PC-9 (cell line): Measurements from ENCODE around the gene RCAN1. TPM values are rescaled to one million over a fixed set of nuclear protein-coding genes. Genes with fewer than 3 reads are reported as not detected.

Source experiments
- Bru-seq: library from RNA; stranded (reverse); fragments of 400-500 nt; gene quantifications from one replicate; lab custom pipeline; 2021; lab: Mats Ljungman, UMichigan
- BruChase-seq, 2 experiments: library from RNA; stranded (reverse); fragments of 400-500 nt; gene quantifications; one replicate each; lab custom pipeline; 2021; lab: Mats Ljungman, UMichigan
- BruUV-seq: library from RNA; stranded (reverse); fragments of 400-500 nt; replicated peaks from 2 replicates; lab custom pipeline; 2021; lab: Mats Ljungman, UMichigan
- CTCF ChIA-PET: fragments of 300-600 bp; sonication (Branson Sonifier 250); formaldehyde crosslinking; loops from one replicate; lab custom pipeline; 2022; ENCODE audit warnings: antibody characterized with exemption; lab: Charles Lee
- POLR2A ChIA-PET: fragments of 300-600 bp; sonication (Branson Sonifier 250); formaldehyde crosslinking; loops from one replicate; lab custom pipeline; 2022; ENCODE audit warnings: antibody characterized with exemption; ENCODE audit not compliant: unreplicated experiment; lab: Charles Lee
- DNase-seq, 2 experiments: peaks; one replicate each; pipeline versions ENCODE4 v3.0.0 to v3.0.0-alpha.2; 2015 to 2022; ENCODE audit warnings: mixed read lengths in 1 of 2
- H2AFZ ChIP-seq: fragments of 200-600 bp; sonication (generic); 2 replicates; pipeline ENCODE4 v1.8.1; 2017; ENCODE audit warnings: antibody characterized with exemption
- H3F3A ChIP-seq: fragments of 200-600 bp; sonication (generic); 2 replicates; pipeline ENCODE4 v1.8.1; 2017; ENCODE audit warnings: antibody characterized with exemption, mild to moderate bottlenecking, low read depth; ENCODE audit not compliant: insufficient read depth
- H3K27ac ChIP-seq: fragments of 200-600 bp; sonication (generic); 2 replicates; pipeline ENCODE4 v1.6.1; 2016; ENCODE audit warnings: mixed run types
- H3K27me3 ChIP-seq: fragments of 200-600 bp; sonication (generic); 2 replicates; pipeline ENCODE4 v1.6.1; 2016; ENCODE audit warnings: low read depth, mixed run types; ENCODE audit not compliant: insufficient read depth
- H3K36me3 ChIP-seq: fragments of 200-600 bp; sonication (generic); 2 replicates; pipeline ENCODE4 v1.6.1; 2016; ENCODE audit warnings: low read depth, mixed run types
- H3K4me1 ChIP-seq: fragments of 200-600 bp; sonication (generic); replicated peaks from 2 replicates; pipeline ENCODE4 v1.6.1; 2016; ENCODE audit warnings: mixed run types; ENCODE audit not compliant: insufficient read depth
- H3K4me2 ChIP-seq: fragments of 200-600 bp; sonication (generic); 2 replicates; pipeline ENCODE4 v1.6.1; 2017; ENCODE audit warnings: mixed run types
- H3K4me3 ChIP-seq: fragments of 200-600 bp; sonication (generic); 2 replicates; pipeline ENCODE4 v1.6.1; 2016; ENCODE audit warnings: mixed run types
- H3K79me2 ChIP-seq: fragments of 200-600 bp; sonication (generic); 2 replicates; pipeline ENCODE4 v1.6.1; 2017; ENCODE audit warnings: low read depth, mixed run types
- H3K9me2 ChIP-seq: fragments of 200-600 bp; sonication (generic); 2 replicates; pipeline ENCODE4 v1.8.1; 2017; ENCODE audit warnings: mild to moderate bottlenecking; ENCODE audit not compliant: insufficient read depth
- H3K9me3 ChIP-seq: fragments of 200-600 bp; sonication (generic); 2 replicates; pipeline ENCODE4 v1.8.1; 2016; ENCODE audit warnings: low read depth; ENCODE audit not compliant: insufficient read depth
- H4K20me1 ChIP-seq: fragments of 200-600 bp; sonication (generic); 2 replicates; pipeline ENCODE4 v1.8.1; 2017; ENCODE audit not compliant: insufficient read depth
- EZH2 ChIP-seq: fragments of 200-600 bp; sonication (generic); IDR thresholded peaks from 2 replicates; pipeline ENCODE4 v1.8.0; 2017; ENCODE audit warnings: antibody characterized with exemption, low read depth
- intact Hi-C: fragments of 100-400 bp; cut with micrococcal nuclease; formaldehyde crosslinking; loops from one replicate; pipeline ENCODE4 v1.10.0; 2022; ENCODE audit not compliant: unreplicated experiment
- long read RNA-seq: library from polyadenylated mRNA; stranded (forward); transcript quantifications from one replicate; pipeline ENCODE4 v2.0.0, GENCODE V29; 2022
- total RNA-seq: library from RNA; stranded (reverse); gene quantifications from 2 replicates; pipeline ENCODE4 v1.2.3, GENCODE V29; 2021
- TF ChIP-seq, protein P1 (sequence below): fragments of 200-600 bp; sonication (generic); conservative IDR thresholded peaks from 2 replicates; pipeline ENCODE4 v1.6.1; 2017; ENCODE audit warnings: mixed run types, antibody characterized with exemption, mild to moderate bottlenecking, moderate library complexity

RCAN1 gene
- total RNA-seq: 6.2 and 7.2 TPM in 2 replicates
- percentile 51 among the genes with signal in this experiment for Bru-seq, nascent RNA
- BruChase-seq, experiment 1, labeled RNA remaining after a 2-hour chase: percentile 56 among the genes with signal in this experiment
- percentile 58 among the genes with signal in this experiment for BruChase-seq, experiment 2, labeled RNA remaining after a 6-hour chase
- long read RNA-seq, transcript RCAN1-202 (4 exons, 2,408 nt): major isoform, 14 of 23 reads
- long read RNA-seq, transcript RCAN1-201 (4 exons, 2,490 nt): minor isoform, 7 of 23 reads
- long read RNA-seq, partial matches to known transcripts: 1 of 23 reads
- long read RNA-seq, other reads (novel, unspliced or antisense): 1 of 23 reads

DNA sequence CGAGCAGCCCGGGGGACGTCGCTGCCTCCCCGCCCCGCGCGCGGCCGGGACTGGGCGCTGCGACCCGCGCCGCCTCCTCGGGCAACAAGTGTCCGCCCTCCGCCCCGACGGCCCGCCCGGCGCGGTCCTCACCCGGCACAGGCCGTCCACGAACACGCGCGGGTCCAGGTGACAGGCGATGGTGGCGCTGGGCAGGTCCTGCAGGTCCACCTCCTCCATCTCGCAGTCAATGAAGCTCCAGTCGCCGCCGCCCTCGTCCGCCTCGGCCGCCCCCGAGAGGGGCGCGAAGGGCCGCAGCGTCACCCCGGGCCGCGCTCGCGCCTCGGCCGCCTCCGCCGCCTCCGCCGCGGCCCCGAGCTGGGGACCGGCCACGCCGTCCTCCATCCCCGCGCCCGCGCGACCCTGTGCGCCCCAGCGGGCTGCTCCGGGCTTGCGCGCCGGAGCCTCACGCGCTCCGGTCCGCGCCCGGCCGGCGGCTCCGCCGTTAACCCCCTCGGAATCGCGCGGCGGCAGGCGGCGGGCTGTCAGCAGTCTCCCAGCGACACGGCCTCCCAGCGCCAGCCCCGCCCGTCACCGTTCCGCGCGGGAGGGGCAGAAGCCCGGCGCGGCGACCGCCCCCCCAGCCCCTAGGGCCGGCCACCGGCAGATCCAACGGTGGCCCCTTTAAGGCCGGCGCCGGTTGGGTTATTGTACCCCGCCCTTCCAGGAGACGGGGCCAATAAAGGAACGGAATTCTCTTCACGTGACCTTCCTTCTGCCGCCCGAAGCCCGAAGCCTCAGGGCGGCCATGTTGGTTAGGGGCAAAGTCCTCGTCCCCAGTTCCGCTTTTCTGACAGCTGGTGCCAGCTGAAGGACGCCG, at the start of gene RCAN1:
Gene RCAN1, minus strand, starts transcription at position 486 of the 859 bp plus-strand sequence. Its CDS starts 102 bp downstream, at position 384.
- Histone ChIP-seq H3K4me2 (peak within 1 kb of the TSS; percentile 97), H3K27me3 (no peaks in the 10 kb centered on the region), H3F3A (no peaks in the 10 kb centered on the region), H3K4me1 (peaks cover 3% of the 10 kb centered on the region; the same call in 1 of the 2 replicates), H3K79me2 (no peaks in the 10 kb centered on the region), H3K4me3 (peak within 1 kb of the TSS; percentile 73), H3K27ac (no peak within 1 kb of the TSS), H3K9me2 (no peaks in the 10 kb centered on the region), H3K9me3 (no peaks in the 10 kb centered on the region), H3K36me3 (no peaks in the 10 kb centered on the region), H2AFZ (peak within 1 kb of the TSS; percentile 87), H4K20me1 (no peaks in the 10 kb centered on the region)
- BruUV-seq: no TSS peak
- TF ChIP-seq, protein P1, sequence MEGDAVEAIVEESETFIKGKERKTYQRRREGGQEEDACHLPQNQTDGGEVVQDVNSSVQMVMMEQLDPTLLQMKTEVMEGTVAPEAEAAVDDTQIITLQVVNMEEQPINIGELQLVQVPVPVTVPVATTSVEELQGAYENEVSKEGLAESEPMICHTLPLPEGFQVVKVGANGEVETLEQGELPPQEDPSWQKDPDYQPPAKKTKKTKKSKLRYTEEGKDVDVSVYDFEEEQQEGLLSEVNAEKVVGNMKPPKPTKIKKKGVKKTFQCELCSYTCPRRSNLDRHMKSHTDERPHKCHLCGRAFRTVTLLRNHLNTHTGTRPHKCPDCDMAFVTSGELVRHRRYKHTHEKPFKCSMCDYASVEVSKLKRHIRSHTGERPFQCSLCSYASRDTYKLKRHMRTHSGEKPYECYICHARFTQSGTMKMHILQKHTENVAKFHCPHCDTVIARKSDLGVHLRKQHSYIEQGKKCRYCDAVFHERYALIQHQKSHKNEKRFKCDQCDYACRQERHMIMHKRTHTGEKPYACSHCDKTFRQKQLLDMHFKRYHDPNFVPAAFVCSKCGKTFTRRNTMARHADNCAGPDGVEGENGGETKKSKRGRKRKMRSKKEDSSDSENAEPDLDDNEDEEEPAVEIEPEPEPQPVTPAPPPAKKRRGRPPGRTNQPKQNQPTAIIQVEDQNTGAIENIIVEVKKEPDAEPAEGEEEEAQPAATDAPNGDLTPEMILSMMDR: no peak
- CTCF ChIA-PET: interaction anchor here (0.6 kb wide), 1 partner anchor 1333 kb away, joined by 18 read pairs; no protein-coding TSS in a partner anchor
- intact Hi-C loops: no loop called here
- POLR2A ChIA-PET: no interaction called here
- DNase-seq: peak; percentile 78 to 82

DNA sequence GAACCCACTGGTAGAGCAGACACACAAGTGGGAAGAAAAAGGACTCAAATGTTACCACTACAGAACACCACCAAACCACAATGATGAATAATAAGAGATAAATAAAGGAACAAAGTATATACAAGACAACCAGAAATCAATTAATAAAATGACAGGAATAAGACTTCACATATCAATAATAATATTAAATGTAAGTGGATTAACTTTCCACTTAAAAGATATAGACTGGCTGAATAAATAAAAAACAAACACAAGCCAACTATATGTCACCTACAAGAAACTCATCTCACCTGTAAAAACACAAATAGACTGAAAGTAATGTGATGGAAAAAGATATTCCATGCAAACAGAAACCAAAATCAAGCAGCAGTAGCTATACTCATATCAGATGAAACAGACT, 46.9 kb upstream of the RCAN1 start:
- Histone ChIP-seq H3K9me2 (no peaks in the 10 kb centered on the region), H3K36me3 (no peaks in the 10 kb centered on the region), H3F3A (no peaks in the 10 kb centered on the region), H3K4me3 (no peak overlapping the region), H3K9me3 (no peaks in the 10 kb centered on the region), H3K4me1 (no peaks in the 10 kb centered on the region), H3K4me2 (no peak overlapping the region), H3K27me3 (no peaks in the 10 kb centered on the region), H2AFZ (no peak overlapping the region), H4K20me1 (no peaks in the 10 kb centered on the region), H3K79me2 (no peaks in the 10 kb centered on the region), H3K27ac (no peak overlapping the region)
- DNase-seq: no peak
- ChIA-PET CTCF (no interaction called here), POLR2A (no interaction called here)
- intact Hi-C loops: no loop called here
- BruUV-seq: no TSS peak
- TF ChIP-seq, protein P1: no peak
- TF ChIP-seq EZH2: no peak

DNA sequence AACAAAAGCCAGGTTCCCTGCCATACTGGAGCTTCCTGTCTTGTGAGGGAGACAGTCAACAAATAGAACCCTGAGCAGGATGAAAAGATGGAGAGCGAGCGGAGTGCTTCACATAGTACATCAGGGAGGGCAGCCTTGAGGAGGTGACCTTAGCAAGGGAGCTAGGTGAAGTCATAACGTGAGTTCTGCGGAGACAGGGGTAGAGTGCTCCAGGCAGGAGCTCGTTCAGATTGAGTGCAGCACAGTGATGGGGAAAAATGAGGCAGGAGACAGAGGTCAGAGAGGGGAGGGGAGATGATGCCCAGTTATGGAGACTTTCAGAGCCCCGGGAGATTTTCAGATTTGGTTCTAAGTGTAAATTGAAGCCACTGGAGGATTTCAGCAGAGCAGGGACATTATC, 38.6 kb upstream of the RCAN1 start:
- H3K4me2 ChIP-seq: no peak overlapping the region
- no peak overlapping the region for H2AFZ ChIP-seq
- H3K27me3 ChIP-seq: no peaks in the 10 kb centered on the region
- H3K9me3 ChIP-seq: no peaks in the 10 kb centered on the region
- no peaks in the 10 kb centered on the region for H3F3A ChIP-seq
- CTCF ChIA-PET: no interaction called here
- H3K4me1 ChIP-seq: no peaks in the 10 kb centered on the region
- no peaks in the 10 kb centered on the region for H3K36me3 ChIP-seq
- TF ChIP-seq EZH2: no peak
- TF ChIP-seq, protein P1: no peak
- H3K79me2 ChIP-seq: no peaks in the 10 kb centered on the region
- H4K20me1 ChIP-seq: no peaks in the 10 kb centered on the region
- no peak for DNase-seq
- no peak overlapping the region for H3K4me3 ChIP-seq
- BruUV-seq: no TSS peak
- intact Hi-C loops: no loop called here
- H3K9me2 ChIP-seq: no peaks in the 10 kb centered on the region
- POLR2A ChIA-PET: no interaction called here
- no peak overlapping the region for H3K27ac ChIP-seq
